A549 (cell line): Measurements from ENCODE around the gene IFTAP. TPM values are rescaled to one million over a fixed set of nuclear protein-coding genes. Genes with fewer than 3 reads are reported as not detected.

Experiments used
- ATAC-seq, 2 experiments: fragments of 200-7000 bp in 1 of 2; fragments of >200 bp in 1 of 2; cut with Nextera tagmentation in 1 of 2; cut with Tn5 transposase in 1 of 2; 3 replicates each; pipeline versions ENCODE4 v1.8.0 to v1.9.1; 2018 to 2020; ENCODE audit warnings: mild to moderate bottlenecking in 1 of 2, moderate library complexity in 1 of 2
- CTCF ChIA-PET: fragments of 300-600 bp; sonication (Branson Sonifier 250); formaldehyde crosslinking; extraction: SDS; loops from one replicate; lab custom pipeline; 2021; ENCODE audit warnings: antibody characterized with exemption, inconsistent platforms; lab: Yijun Ruan, JAX
- POLR2A ChIA-PET: fragments of 350-600 bp; formaldehyde crosslinking; extraction: SDS; loops from one replicate; lab custom pipeline; 2021; ENCODE audit warnings: antibody characterized with exemption, inconsistent platforms; lab: Yijun Ruan, JAX
- DNase-seq, 2 experiments: peaks; one replicate each; pipeline versions ENCODE4 v3.0.0 to v3.0.0-alpha.2; 2011 to 2016; ENCODE audit warnings: low read depth in 1 of 2, low spot score in 1 of 2
- FAIRE-seq: peaks from 2 replicates; lab custom pipeline; 2011; peaks lifted over from hg19 to GRCh38; lab: Jason Lieb, UNC
- H3K27ac ChIP-seq, 2 experiments: fragments of >200 bp; sonication (Bioruptor Twin); formaldehyde crosslinking; 3 replicates each; pipeline ENCODE4 v1.5.1; 2016 to 2017
- H3K4me1 ChIP-seq: fragments of >200 bp; sonication (Bioruptor Twin); formaldehyde crosslinking; 3 replicates; pipeline ENCODE4 v1.6.1; 2016
- H3K4me2 ChIP-seq: fragments of >200 bp; sonication (Bioruptor Twin); formaldehyde crosslinking; 3 replicates; pipeline ENCODE4 v1.6.1; 2016
- H3K4me3 ChIP-seq: fragments of >200 bp; sonication (Bioruptor Twin); formaldehyde crosslinking; 3 replicates; pipeline ENCODE4 v1.5.1; 2016
- H3K9me3 ChIP-seq: fragments of >200 bp; sonication (Bioruptor Twin); formaldehyde crosslinking; 3 replicates; pipeline ENCODE4 v1.6.1; 2016
- BCL3 ChIP-seq: fragments of >200 bp; sonication (Bioruptor Twin); formaldehyde crosslinking; IDR thresholded peaks from 3 replicates; pipeline ENCODE4 v1.6.1; 2016
- BHLHE40 ChIP-seq: IDR thresholded peaks from 2 replicates; pipeline ENCODE4 v1.6.1; 2012; ENCODE audit warnings: low read depth, low read length, inconsistent platforms
- CBX8 ChIP-seq: fragments of 200-600 bp; sonication (generic); IDR thresholded peaks from 2 replicates; pipeline ENCODE4 v1.6.1; 2016
- CHD2 ChIP-seq: fragments of 150-350 bp; IDR thresholded peaks from 2 replicates; pipeline ENCODE4 v1.6.1; 2014; ENCODE audit warnings: low read length; ENCODE audit not compliant: partially characterized antibody
- CHD4 ChIP-seq: fragments of 200-600 bp; sonication (generic); IDR thresholded peaks from 2 replicates; pipeline ENCODE4 v1.6.1; 2016; ENCODE audit warnings: antibody characterized with exemption, mild to moderate bottlenecking, borderline replicate concordance
- ELK1 ChIP-seq: fragments of 150-350 bp; IDR thresholded peaks from 2 replicates; pipeline ENCODE4 v1.6.1; 2014; ENCODE audit warnings: low read depth, mild to moderate bottlenecking, low read length
- FOSL2 ChIP-seq, 2 experiments: fragments of 450-650 bp in 1 of 2; fragments of >200 bp in 1 of 2; sonication (Bioruptor Twin) in 1 of 2; formaldehyde crosslinking; IDR thresholded peaks; 2 replicates each; pipeline versions ENCODE4 v1.5.0 to v1.6.1; 2016 to 2020; ENCODE audit warnings: mild to moderate bottlenecking in 1 of 2, moderate library complexity in 1 of 2
- HES2 ChIP-seq: fragments of >200 bp; sonication (Bioruptor Twin); formaldehyde crosslinking; IDR thresholded peaks from 2 replicates; pipeline ENCODE4 v1.6.1; 2016
- HMGXB4 ChIP-seq: fragments of 250-450 bp; sonication (Bioruptor Pico); IDR thresholded peaks from 2 replicates; pipeline ENCODE4 v1.5.0; 2021; ENCODE audit warnings: mild to moderate bottlenecking, moderate library complexity, borderline replicate concordance
- JUN ChIP-seq, 2 experiments: fragments of >200 bp; sonication (Bioruptor Twin); formaldehyde crosslinking; IDR thresholded peaks; 2 replicates in 1 of 2; 3 replicates in 1 of 2; pipeline ENCODE4 v1.6.1; 2016 to 2017
- KDM5A ChIP-seq: fragments of 200-600 bp; sonication (generic); IDR thresholded peaks from 2 replicates; pipeline ENCODE4 v1.6.1; 2016; ENCODE audit warnings: antibody characterized with exemption, mild to moderate bottlenecking
- MAFK ChIP-seq: fragments of 450-650 bp; IDR thresholded peaks from 2 replicates; pipeline ENCODE4 v1.6.1; 2014; ENCODE audit not compliant: partially characterized antibody
- REST ChIP-seq: fragments of 200-600 bp; sonication (generic); IDR thresholded peaks from 2 replicates; pipeline ENCODE4 v1.6.1; 2016; ENCODE audit warnings: antibody characterized with exemption, mild to moderate bottlenecking, moderate library complexity
- SREBF2 ChIP-seq: fragments of 450-650 bp; IDR thresholded peaks from 2 replicates; pipeline ENCODE4 v1.6.1; 2014; ENCODE audit warnings: mild to moderate bottlenecking, moderate library complexity
- USF2 ChIP-seq: fragments of 450-650 bp; IDR thresholded peaks from 2 replicates; pipeline ENCODE4 v1.6.1; 2014; ENCODE audit warnings: antibody characterized with exemption
- ZC3H11A ChIP-seq: fragments of 450-650 bp; IDR thresholded peaks from 2 replicates; pipeline ENCODE4 v1.6.1; 2014; ENCODE audit warnings: antibody characterized with exemption, mild to moderate bottlenecking
- ZNF302 ChIP-seq: fragments of 250-450 bp; sonication (Bioruptor Pico); IDR thresholded peaks from 2 replicates; pipeline ENCODE4 v1.9.0; 2021; ENCODE audit warnings: inconsistent platforms, mild to moderate bottlenecking, moderate library complexity
- WGBS: methylation state at CpG from one replicate; pipeline ENCODE4 v1.1.6; 2017; ENCODE audit errors: missing lambda C conversion rate; 5-methylcytosine and 5-hydroxymethylcytosine counted together
- polyA plus RNA-seq, 4 experiments: library from polyadenylated mRNA; depleted of rRNA in 3 of 4; stranded (reverse); fragments of >200 nt; fragmentation: RNase III in 1 of 4; extraction: RNeasy Plus Mini Kit Qiagen cat#74134 plus additional on column Dnase treatment in 1 of 4; gene quantifications; 2 replicates in 3 of 4; 3 replicates in 1 of 4; pipeline ENCODE4 v1.2.3, GENCODE V29; 2011 to 2017

Gene IFTAP
- polyA plus RNA-seq, 2 of the 4 experiments (the other 2 are of a cell fraction) = 34.7 to 52.4 TPM

- TF ChIP-seq HMGXB4 (CRISPR knock-in tag) (no peak), CHD2 (no peak), ZNF302 (no peak), JUN (IDR thresholded peaks at IDR 0.05) (no peak), CBX8 (no peak), BHLHE40 (no peak), BCL3 (no peak), FOSL2 (IDR thresholded peaks at IDR 0.05) (no peak), FOSL2 (CRISPR knock-in tag; IDR thresholded peaks at IDR 0.05) (no peak), ZC3H11A (no peak), MAFK (no peak), USF2 (no peak), ELK1 (no peak), REST (no peak), HES2 (no peak), SREBF2 (no peak), CHD4 (no peak), KDM5A (no peak)
- Histone ChIP-seq H3K27ac (no peak overlapping the region), H3K4me3 (no peak overlapping the region), H3K4me1 (no peaks in the 10 kb centered on the region), H3K9me3 (no peaks in the 10 kb centered on the region), H3K4me2 (no peak overlapping the region)
- ATAC-seq (no peak), FAIRE-seq (no peak), DNase-seq (no peak)
- ChIA-PET POLR2A (no interaction called here), CTCF (interaction anchor here (1.0 kb wide), 2 partner anchors 35 to 129 kb away, joined by 3 read pairs; no protein-coding TSS in a partner anchor)
- WGBS = 67% methylated on average over 6 of the region's 6 CpGs
These were observed 23.5 kb downstream of the IFTAP start for GRCh38 chr11:36617543-36618362.
